ENCODE data around the gene TTLL11.
"Not testable (repeated sequence)": the region's sequence is repeated elsewhere in the genome, so short reads cannot be mapped to it uniquely, and the experiment has no call there.

Gene TTLL11

GRCh38 chr9:121898856-121899255, 194.3 kb downstream of the TTLL11 start:
- H3K4me1 ChIP-seq (ENCODE audit: control insufficient read depth in 1 of 2, insufficient read depth in 1 of 2, low read depth in 1 of 2, low read length in 1 of 2): no peaks in the 10 kb centered on the region
- H3K9me3 ChIP-seq: no peaks in the 10 kb centered on the region
- H3K36me3 ChIP-seq: no peaks in the 10 kb centered on the region
- H3K27ac ChIP-seq: no peak overlapping the region
- no peak overlapping the region for H3K4me3 ChIP-seq (ENCODE audit: low read depth in 1 of 2, low read length in 1 of 2)
- H3K27me3 ChIP-seq: no peaks in the 10 kb centered on the region
- TF ChIP-seq CTCF (IDR thresholded peaks at IDR 0.05): no peak

GRCh38 chr9:121897140-121897539, 196.0 kb downstream of the TTLL11 start:
- no peak for TF ChIP-seq CTCF (IDR thresholded peaks at IDR 0.05)
- Histone ChIP-seq H3K9me3 (no peaks in the 10 kb centered on the region), H3K4me1 (ENCODE audit: control insufficient read depth in 1 of 2, insufficient read depth in 1 of 2, low read depth in 1 of 2, low read length in 1 of 2) (no peaks in the 10 kb centered on the region), H3K4me3 (ENCODE audit: low read depth in 1 of 2, low read length in 1 of 2) (no peak overlapping the region), H3K36me3 (no peaks in the 10 kb centered on the region), H3K27me3 (no peaks in the 10 kb centered on the region), H3K27ac (no peak overlapping the region)

- Histone ChIP-seq H3K4me1 (ENCODE audit: control insufficient read depth in 1 of 2, insufficient read depth in 1 of 2, low read depth in 1 of 2, low read length in 1 of 2) (no peaks in the 10 kb centered on the region), H3K27ac (no peak overlapping the region), H3K36me3 (no peaks in the 10 kb centered on the region), H3K27me3 (no peaks in the 10 kb centered on the region), H3K4me3 (ENCODE audit: low read depth in 1 of 2, low read length in 1 of 2) (no peak overlapping the region), H3K9me3 (no peaks in the 10 kb centered on the region)
- no peak for TF ChIP-seq CTCF (IDR thresholded peaks at IDR 0.05)
Measured at GRCh38 chr9:121896545-121896943, 196.6 kb downstream of the TTLL11 start.

GRCh38 chr9:121895818-121896544, 197.1 kb downstream of the TTLL11 start:
- Histone ChIP-seq H3K4me1 (ENCODE audit: control insufficient read depth in 1 of 2, insufficient read depth in 1 of 2, low read depth in 1 of 2, low read length in 1 of 2) (no peaks in the 10 kb centered on the region), H3K27ac (no peak overlapping the region), H3K27me3 (no peaks in the 10 kb centered on the region), H3K9me3 (no peaks in the 10 kb centered on the region), H3K36me3 (no peaks in the 10 kb centered on the region), H3K4me3 (ENCODE audit: low read depth in 1 of 2, low read length in 1 of 2) (no peak overlapping the region)
- TF ChIP-seq CTCF (IDR thresholded peaks at IDR 0.05): no peak

GRCh38 chr9:121895358-121895757, 197.8 kb downstream of the TTLL11 start:
- Histone ChIP-seq H3K4me1 (ENCODE audit: control insufficient read depth in 1 of 2, insufficient read depth in 1 of 2, low read depth in 1 of 2, low read length in 1 of 2) (no peaks in the 10 kb centered on the region), H3K27me3 (no peaks in the 10 kb centered on the region), H3K27ac (no peak overlapping the region), H3K4me3 (ENCODE audit: low read depth in 1 of 2, low read length in 1 of 2) (no peak overlapping the region), H3K36me3 (no peaks in the 10 kb centered on the region), H3K9me3 (no peaks in the 10 kb centered on the region)
- TF ChIP-seq CTCF (IDR thresholded peaks at IDR 0.05): no peak

GRCh38 chr9:121894380-121894779, 198.7 kb downstream of the TTLL11 start:
- not testable (repeated sequence) for H3K27me3 ChIP-seq; H3K4me3 ChIP-seq (ENCODE audit: low read depth in 1 of 2, low read length in 1 of 2); H3K9me3 ChIP-seq; H3K4me1 ChIP-seq (ENCODE audit: control insufficient read depth in 1 of 2, insufficient read depth in 1 of 2, low read depth in 1 of 2, low read length in 1 of 2); H3K27ac ChIP-seq; H3K36me3 ChIP-seq
